ENCODE measurements around the gene RFX8.

- TF ChIP-seq, protein P1, sequence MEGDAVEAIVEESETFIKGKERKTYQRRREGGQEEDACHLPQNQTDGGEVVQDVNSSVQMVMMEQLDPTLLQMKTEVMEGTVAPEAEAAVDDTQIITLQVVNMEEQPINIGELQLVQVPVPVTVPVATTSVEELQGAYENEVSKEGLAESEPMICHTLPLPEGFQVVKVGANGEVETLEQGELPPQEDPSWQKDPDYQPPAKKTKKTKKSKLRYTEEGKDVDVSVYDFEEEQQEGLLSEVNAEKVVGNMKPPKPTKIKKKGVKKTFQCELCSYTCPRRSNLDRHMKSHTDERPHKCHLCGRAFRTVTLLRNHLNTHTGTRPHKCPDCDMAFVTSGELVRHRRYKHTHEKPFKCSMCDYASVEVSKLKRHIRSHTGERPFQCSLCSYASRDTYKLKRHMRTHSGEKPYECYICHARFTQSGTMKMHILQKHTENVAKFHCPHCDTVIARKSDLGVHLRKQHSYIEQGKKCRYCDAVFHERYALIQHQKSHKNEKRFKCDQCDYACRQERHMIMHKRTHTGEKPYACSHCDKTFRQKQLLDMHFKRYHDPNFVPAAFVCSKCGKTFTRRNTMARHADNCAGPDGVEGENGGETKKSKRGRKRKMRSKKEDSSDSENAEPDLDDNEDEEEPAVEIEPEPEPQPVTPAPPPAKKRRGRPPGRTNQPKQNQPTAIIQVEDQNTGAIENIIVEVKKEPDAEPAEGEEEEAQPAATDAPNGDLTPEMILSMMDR (IDR thresholded peaks at IDR 0.05; ENCODE audit: low read depth, low read length), result no peak
- no peak for TF ChIP-seq EZH2phosphoT487 (IDR thresholded peaks at IDR 0.05; ENCODE audit: low read depth)
Observed at GRCh38 chr2:101430156-101430555, 44.8 kb downstream of the RFX8 start.
